ENCODE data around the gene GCNT2. TPM values are rescaled to one million over a fixed set of nuclear protein-coding genes. Genes with fewer than 3 reads are reported as not detected.

GCNT2 gene
- total RNA-seq, 1 donor from 2014 or later: 17.2 TPM

DNA sequence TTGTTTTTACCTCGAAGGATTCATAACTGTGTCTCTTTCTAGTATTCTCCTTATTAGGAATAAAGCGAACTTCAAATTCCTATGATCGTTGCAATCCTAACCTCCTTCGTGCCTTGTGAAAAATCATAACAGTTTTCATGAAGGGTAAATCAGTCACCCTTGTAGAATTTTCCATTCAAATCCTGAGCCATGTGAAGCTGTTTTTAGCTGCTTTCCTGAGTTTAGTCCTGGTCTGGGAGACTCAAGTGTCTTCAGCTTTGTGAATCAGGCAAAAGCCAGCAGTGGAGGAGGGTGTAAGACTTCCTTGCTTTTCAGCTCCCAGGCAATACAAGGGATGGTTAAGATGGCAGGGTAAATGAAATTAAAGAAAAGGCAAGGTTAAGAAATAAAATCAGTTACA, 24.3 kb downstream of the GCNT2 start:
- no peak overlapping the region for H3K4me3 ChIP-seq
- no peak overlapping the region for H3K27ac ChIP-seq
- intact Hi-C loops (cut with DNase I): no loop called here

DNA sequence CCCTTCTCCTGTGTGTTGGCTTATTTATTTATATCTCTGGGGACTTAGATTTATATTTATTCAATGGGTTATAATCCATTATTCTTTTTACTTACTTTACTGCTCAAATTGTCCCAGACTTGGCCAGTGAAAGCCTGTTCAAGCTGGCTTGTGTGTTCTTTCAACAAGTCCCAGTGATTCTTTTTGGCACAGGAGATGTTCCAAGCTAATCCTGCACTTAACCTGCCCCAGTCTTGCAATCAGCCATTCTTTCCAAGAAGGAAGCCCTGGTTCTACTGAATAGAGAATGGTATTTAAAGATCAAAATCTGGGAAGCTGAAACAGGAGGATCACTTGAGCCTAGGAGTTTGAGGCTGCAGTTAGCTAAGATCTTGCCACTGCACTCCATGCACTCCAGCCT, 26.7 kb downstream of the GCNT2 start:
- Histone ChIP-seq H3K4me3 (no peak overlapping the region), H3K27me3 (no peaks in the 10 kb centered on the region), H3K4me1 (no peaks in the 10 kb centered on the region), H3K27ac (no peak overlapping the region), H3K36me3 (no peaks in the 10 kb centered on the region), H3K9me3 (no peaks in the 10 kb centered on the region)
- intact Hi-C loops (cut with DNase I): no loop called here
- no peak for DNase-seq (ENCODE audit: extremely low spot score in 2 of 2)
- TF ChIP-seq POLR2AphosphoS5 (IDR thresholded peaks at IDR 0.05; ENCODE audit: insufficient read depth in 1 of 2, low read depth in 1 of 2) (no peak), POLR2A (IDR thresholded peaks at IDR 0.05) (no peak)
- TF ChIP-seq, protein P1, sequence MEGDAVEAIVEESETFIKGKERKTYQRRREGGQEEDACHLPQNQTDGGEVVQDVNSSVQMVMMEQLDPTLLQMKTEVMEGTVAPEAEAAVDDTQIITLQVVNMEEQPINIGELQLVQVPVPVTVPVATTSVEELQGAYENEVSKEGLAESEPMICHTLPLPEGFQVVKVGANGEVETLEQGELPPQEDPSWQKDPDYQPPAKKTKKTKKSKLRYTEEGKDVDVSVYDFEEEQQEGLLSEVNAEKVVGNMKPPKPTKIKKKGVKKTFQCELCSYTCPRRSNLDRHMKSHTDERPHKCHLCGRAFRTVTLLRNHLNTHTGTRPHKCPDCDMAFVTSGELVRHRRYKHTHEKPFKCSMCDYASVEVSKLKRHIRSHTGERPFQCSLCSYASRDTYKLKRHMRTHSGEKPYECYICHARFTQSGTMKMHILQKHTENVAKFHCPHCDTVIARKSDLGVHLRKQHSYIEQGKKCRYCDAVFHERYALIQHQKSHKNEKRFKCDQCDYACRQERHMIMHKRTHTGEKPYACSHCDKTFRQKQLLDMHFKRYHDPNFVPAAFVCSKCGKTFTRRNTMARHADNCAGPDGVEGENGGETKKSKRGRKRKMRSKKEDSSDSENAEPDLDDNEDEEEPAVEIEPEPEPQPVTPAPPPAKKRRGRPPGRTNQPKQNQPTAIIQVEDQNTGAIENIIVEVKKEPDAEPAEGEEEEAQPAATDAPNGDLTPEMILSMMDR (IDR thresholded peaks at IDR 0.05): no peak

More for the DNA sequence above, 24.3 kb downstream of the GCNT2 start:
- TF ChIP-seq POLR2A (IDR thresholded peaks at IDR 0.05) (no peak), POLR2AphosphoS5 (IDR thresholded peaks at IDR 0.05; ENCODE audit: insufficient read depth in 1 of 2, low read depth in 1 of 2) (no peak)
- TF ChIP-seq, protein P1 (IDR thresholded peaks at IDR 0.05): no peak
- Histone ChIP-seq H3K27me3 (no peaks in the 10 kb centered on the region), H3K4me1 (no peaks in the 10 kb centered on the region), H3K9me3 (no peaks in the 10 kb centered on the region), H3K36me3 (no peaks in the 10 kb centered on the region)
- no peak for DNase-seq (ENCODE audit: extremely low spot score in 2 of 2)

DNA sequence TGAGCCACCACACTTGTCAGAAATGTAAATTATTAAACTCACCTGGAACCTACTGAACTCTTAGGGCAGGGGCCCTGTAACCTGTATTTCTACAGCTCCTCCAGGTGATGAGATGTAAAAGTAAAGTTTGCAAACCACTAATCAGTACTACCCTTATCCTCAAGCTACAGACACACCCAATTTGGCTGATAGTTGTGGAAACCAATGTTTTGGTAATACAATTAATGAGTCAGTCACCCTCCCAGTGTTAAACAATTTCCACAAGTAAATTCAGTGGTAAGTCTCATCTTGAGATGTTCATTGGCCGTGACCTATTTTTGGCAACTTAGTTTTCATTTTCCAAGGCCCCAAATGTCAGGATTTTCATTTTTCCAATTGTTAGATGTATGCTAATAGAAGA, 29.6 kb downstream of the GCNT2 start:
- Histone ChIP-seq H3K27me3 (no peaks in the 10 kb centered on the region), H3K36me3 (no peaks in the 10 kb centered on the region), H3K9me3 (no peaks in the 10 kb centered on the region), H3K4me1 (peaks cover 10% of the 10 kb centered on the region), H3K4me3 (no peak overlapping the region), H3K27ac (no peak overlapping the region)
- no peak for DNase-seq (ENCODE audit: extremely low spot score in 2 of 2)
- intact Hi-C loops (cut with DNase I): no loop called here
- TF ChIP-seq, protein P1 (IDR thresholded peaks at IDR 0.05): no peak
- TF ChIP-seq POLR2A (IDR thresholded peaks at IDR 0.05) (no peak), POLR2AphosphoS5 (IDR thresholded peaks at IDR 0.05; ENCODE audit: insufficient read depth in 1 of 2, low read depth in 1 of 2) (no peak)

DNA sequence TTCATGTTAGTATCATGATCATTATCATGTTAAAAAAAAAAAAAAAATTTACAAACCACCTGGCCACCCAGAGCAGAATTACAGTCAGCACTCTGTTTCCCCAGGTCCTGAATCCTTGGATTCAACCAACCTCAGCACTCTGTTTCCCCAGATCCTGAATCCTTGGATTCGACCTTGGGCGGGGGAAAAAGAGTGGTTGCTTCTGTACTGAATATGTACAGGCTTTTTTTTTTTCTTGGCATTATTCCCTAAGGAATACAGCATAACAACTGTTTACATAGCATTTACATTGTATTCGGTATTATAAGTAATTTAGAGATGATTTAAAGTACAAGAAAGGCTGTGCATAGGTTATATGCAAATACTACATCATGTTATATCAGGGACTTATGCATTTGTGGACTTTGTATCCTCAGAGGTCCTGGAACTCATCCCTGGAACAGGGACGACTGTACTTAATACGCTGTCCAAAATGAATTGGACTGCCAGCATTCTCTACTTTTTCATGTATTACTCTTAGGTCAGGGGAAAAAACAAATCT, 31.2 kb downstream of the GCNT2 start:
- no peaks in the 10 kb centered on the region for H3K9me3 ChIP-seq
- no peaks in the 10 kb centered on the region for H3K27me3 ChIP-seq
- no peak overlapping the region for H3K27ac ChIP-seq
- no peak overlapping the region for H3K4me3 ChIP-seq
- no peak for DNase-seq (ENCODE audit: extremely low spot score in 2 of 2)
- TF ChIP-seq POLR2AphosphoS5 (IDR thresholded peaks at IDR 0.05; ENCODE audit: insufficient read depth in 1 of 2, low read depth in 1 of 2) (no peak), POLR2A (IDR thresholded peaks at IDR 0.05) (no peak)
- TF ChIP-seq, protein P1 (IDR thresholded peaks at IDR 0.05): no peak
- intact Hi-C loops (cut with DNase I): no loop called here
- peaks cover 10% of the 10 kb centered on the region for H3K4me1 ChIP-seq
- no peaks in the 10 kb centered on the region for H3K36me3 ChIP-seq

DNA sequence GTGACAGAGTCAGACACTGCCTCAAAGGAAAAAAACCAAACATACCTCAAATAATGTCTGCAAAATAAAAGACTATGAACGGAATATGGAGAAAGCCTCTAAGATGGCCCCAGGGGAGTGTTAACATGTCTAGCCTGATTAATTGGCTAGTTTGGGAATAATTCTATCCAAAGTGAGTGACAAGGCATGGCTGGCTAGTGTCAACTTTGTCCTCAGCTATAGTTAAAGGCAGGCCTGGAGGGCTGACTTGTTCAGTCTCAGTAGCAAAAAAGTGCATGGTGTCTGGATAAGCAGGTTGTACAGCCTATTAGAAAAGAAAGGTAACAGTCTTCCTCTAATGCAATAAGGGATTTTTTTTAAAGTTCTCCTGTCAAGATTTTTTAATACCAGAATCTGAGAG, 32.7 kb downstream of the GCNT2 start:
- Histone ChIP-seq H3K4me1 (peaks cover 10% of the 10 kb centered on the region), H3K9me3 (no peaks in the 10 kb centered on the region), H3K27me3 (no peaks in the 10 kb centered on the region), H3K27ac (no peak overlapping the region), H3K4me3 (no peak overlapping the region), H3K36me3 (no peaks in the 10 kb centered on the region)
- intact Hi-C loops (cut with DNase I): no loop called here
- no peak for TF ChIP-seq POLR2AphosphoS5 (IDR thresholded peaks at IDR 0.05; ENCODE audit: insufficient read depth in 1 of 2, low read depth in 1 of 2)
- TF ChIP-seq, protein P1 (IDR thresholded peaks at IDR 0.05): no peak
- TF ChIP-seq POLR2A (IDR thresholded peaks at IDR 0.05): no peak
- no peak for DNase-seq (ENCODE audit: extremely low spot score in 2 of 2)
